Neural crest cell (in vitro differentiated cells): ENCODE results near the gene MAPK8IP3. TPM values are rescaled to one million over a fixed set of nuclear protein-coding genes. Genes with fewer than 3 reads are reported as not detected.

ENCODE experiments used
- DNase-seq: peaks from one replicate; pipeline ENCODE4 v3.0.0; 2021; ENCODE audit warnings: low read depth, mixed read lengths, low spot score
- H3K27ac Mint-ChIP-seq: one replicate; pipeline ENCODE4 v1.8.0; 2021; ENCODE audit warnings: mild to moderate bottlenecking, mixed read lengths; ENCODE audit not compliant: unreplicated experiment
- H3K27me3 Mint-ChIP-seq: 2 replicates; pipeline ENCODE4 v1.8.0; 2021; ENCODE audit warnings: low read depth, mild to moderate bottlenecking, mixed read lengths
- H3K36me3 Mint-ChIP-seq: 2 replicates; pipeline ENCODE4 v1.8.0; 2021; ENCODE audit warnings: low read depth, mild to moderate bottlenecking, mixed read lengths
- H3K4me1 Mint-ChIP-seq: 2 replicates; pipeline ENCODE4 v1.8.0; 2021; ENCODE audit warnings: mixed read lengths
- H3K4me3 Mint-ChIP-seq: one replicate; pipeline ENCODE4 v1.8.0; 2021; ENCODE audit warnings: mild to moderate bottlenecking, mixed read lengths
- H3K9me3 Mint-ChIP-seq: 2 replicates; pipeline ENCODE4 v1.8.0; 2021; ENCODE audit warnings: mixed read lengths
- CTCF ChIP-seq: fragments of 200-600 bp; sonication (generic); conservative IDR thresholded peaks from 2 replicates; pipeline ENCODE4 v1.5.0; 2021; ENCODE audit warnings: antibody characterized with exemption, mild to moderate bottlenecking
- total RNA-seq: library from RNA; stranded (reverse); gene quantifications from 2 replicates; pipeline ENCODE4 v1.2.1, GENCODE V29; 2021

The MAPK8IP3 gene
- total RNA-seq, 1 donor from 2014 or later = 111 TPM

GRCh38 chr16:1770328-1771187, 64.6 kb downstream of the MAPK8IP3 start:
- H3K9me3 Mint-ChIP-seq = no peaks in the 10 kb centered on the region
- no peak for DNase-seq
- no peak for TF ChIP-seq CTCF
- peaks cover 6% of the 10 kb centered on the region for H3K27me3 Mint-ChIP-seq
- H3K27ac Mint-ChIP-seq = peak overlapping the region; percentile 83
- peaks cover 6% of the 10 kb centered on the region for H3K36me3 Mint-ChIP-seq
- peak overlapping the region; percentile 85 for H3K4me3 Mint-ChIP-seq
- H3K4me1 Mint-ChIP-seq = peaks cover 8% of the 10 kb centered on the region

GRCh38 chr16:1771188-1771863, 65.3 kb downstream of the MAPK8IP3 start, which contains the start of gene NME3:
Gene NME3 (minus strand): TSS chr16:1771543. CDS start chr16:1771534, 9 bp downstream.
- Mint-ChIP-seq H3K27ac (peak within 1 kb of the TSS; percentile 98), H3K9me3 (no peaks in the 10 kb centered on the region), H3K4me1 (peaks cover 8% of the 10 kb centered on the region), H3K36me3 (peaks cover 6% of the 10 kb centered on the region), H3K27me3 (peaks cover 6% of the 10 kb centered on the region), H3K4me3 (peak within 1 kb of the TSS; percentile 99)
- peak; percentile 60 for DNase-seq
- no peak for TF ChIP-seq CTCF

DNA sequence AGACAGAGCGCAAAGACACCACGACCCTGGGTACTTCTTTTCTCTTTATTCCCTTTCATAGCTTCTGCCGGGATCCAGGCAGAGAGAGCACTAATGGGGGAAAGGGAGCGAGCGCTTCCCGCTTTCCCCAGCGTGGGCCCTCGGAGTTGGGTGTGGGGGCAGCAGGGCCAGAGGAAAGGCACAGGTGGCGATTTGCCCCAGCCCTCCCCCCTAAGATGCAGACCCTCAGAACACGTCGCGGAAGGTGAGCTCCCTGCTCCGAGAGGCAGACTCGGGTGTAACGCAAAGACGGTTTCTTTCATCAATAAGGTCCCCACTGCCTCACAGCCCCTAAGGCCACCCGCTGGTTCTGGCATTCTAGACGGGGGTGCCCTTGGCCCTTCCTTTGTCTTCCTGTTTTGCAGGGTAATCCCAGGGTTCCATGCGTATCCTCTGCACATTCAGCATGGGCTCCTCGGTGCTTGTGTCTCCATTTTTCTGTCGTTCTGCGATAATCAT, 65.9 kb downstream of the MAPK8IP3 start:
- H3K4me1 Mint-ChIP-seq = peaks cover 8% of the 10 kb centered on the region
- TF ChIP-seq CTCF = no peak
- DNase-seq = no peak
- H3K27me3 Mint-ChIP-seq = peaks cover 6% of the 10 kb centered on the region
- H3K4me3 Mint-ChIP-seq = peak overlapping the region; percentile 99
- H3K36me3 Mint-ChIP-seq = peaks cover 6% of the 10 kb centered on the region
- H3K27ac Mint-ChIP-seq = peak overlapping the region; percentile 98
- H3K9me3 Mint-ChIP-seq = no peaks in the 10 kb centered on the region

DNA sequence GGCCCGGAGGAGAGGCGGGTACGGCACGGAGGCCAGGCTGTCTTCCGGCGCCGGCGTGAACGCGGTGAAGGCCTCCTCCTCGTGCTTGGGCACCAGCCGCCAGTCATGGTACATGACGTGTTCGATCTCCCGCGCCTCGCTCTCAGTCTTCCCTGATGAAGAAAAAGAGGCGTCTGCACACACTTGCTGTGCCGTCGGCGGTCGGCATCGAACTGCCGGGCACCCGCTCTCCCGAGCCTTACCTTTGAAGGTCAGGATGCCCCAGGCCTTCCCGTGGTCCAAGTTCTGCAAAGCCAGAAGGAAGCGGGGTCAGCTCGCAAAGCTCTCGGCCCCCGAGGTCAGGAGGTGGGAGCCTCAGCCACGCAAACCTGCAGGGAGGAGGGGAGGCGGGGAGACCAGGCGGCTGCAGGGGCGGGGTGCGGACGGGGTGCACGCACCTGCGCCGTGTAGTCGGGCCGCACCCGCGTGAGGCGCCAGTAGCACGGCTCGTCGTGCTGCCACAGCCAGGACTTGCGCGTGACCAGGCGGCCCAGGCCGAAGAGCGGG, 66.4 kb downstream of the MAPK8IP3 start, which contains the start of gene EME2:
EME2 (plus strand) TSS at position 449 of the 546 bp plus-strand sequence. CDS start 418 bp downstream, outside the sequence.
- no peak for DNase-seq
- H3K27me3 Mint-ChIP-seq = peaks cover 6% of the 10 kb centered on the region
- no peaks in the 10 kb centered on the region for H3K9me3 Mint-ChIP-seq

More for the DNA sequence above, 66.4 kb downstream of the MAPK8IP3 start, which contains the start of gene EME2:
- Mint-ChIP-seq H3K4me1 (peaks cover 8% of the 10 kb centered on the region), H3K36me3 (peaks cover 6% of the 10 kb centered on the region), H3K27ac (peak within 1 kb of the TSS; percentile 98), H3K4me3 (peak within 1 kb of the TSS; percentile 99)
- no peak for TF ChIP-seq CTCF
